ENCODE results near the gene TLE3. TPM values are rescaled to one million over a fixed set of nuclear protein-coding genes. Genes with fewer than 3 reads are reported as not detected.

TLE3 gene
- total RNA-seq, 1 experiment from 2014 or later = 98.2 TPM

DNA sequence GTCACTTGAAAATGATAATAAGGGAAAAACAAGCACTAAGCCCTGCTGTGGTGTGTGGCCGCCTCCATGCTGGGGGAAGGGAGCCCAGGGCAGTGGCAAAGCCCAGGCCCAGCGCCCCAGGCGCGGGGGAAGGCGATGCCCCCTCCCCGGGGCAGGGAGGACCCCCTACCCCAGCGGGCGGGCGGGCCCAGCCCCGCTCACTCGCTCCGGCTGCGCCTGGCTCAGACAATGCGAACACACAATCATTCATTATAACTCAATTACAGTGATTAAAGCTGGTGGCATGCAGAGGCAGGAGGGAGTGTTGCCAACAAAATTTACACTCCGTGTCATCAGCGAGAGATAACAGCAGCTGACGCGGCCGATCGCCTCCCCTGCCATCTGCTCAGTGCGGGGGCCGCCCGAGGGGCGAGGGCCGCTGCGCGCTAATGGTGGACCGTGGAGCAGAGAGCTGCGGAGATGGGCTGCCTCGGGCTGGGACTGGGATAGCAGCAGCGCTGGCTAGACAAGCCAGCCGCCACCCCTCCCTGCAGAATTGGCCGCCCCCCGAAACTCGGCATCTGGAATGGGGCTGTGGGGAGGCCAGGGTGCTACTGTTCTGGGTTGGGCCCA, 64.1 kb downstream of the TLE3 start:
- Mint-ChIP-seq H3K27me3 (ENCODE audit: low read depth) (peaks cover 1% of the 10 kb centered on the region; the same call in 1 of the 2 replicates), H3K36me3 (ENCODE audit: insufficient read depth in 1 of 3, low read depth in 3 of 3) (no peaks in the 10 kb centered on the region), H3K4me1 (peaks cover 12 to 17% of the 10 kb centered on the region in 2 experiments), H3K4me3 (no peak overlapping the region), H3K9me3 (no peaks in the 10 kb centered on the region), H3K27ac (no peak overlapping the region)
- TF ChIP-seq, protein P1, sequence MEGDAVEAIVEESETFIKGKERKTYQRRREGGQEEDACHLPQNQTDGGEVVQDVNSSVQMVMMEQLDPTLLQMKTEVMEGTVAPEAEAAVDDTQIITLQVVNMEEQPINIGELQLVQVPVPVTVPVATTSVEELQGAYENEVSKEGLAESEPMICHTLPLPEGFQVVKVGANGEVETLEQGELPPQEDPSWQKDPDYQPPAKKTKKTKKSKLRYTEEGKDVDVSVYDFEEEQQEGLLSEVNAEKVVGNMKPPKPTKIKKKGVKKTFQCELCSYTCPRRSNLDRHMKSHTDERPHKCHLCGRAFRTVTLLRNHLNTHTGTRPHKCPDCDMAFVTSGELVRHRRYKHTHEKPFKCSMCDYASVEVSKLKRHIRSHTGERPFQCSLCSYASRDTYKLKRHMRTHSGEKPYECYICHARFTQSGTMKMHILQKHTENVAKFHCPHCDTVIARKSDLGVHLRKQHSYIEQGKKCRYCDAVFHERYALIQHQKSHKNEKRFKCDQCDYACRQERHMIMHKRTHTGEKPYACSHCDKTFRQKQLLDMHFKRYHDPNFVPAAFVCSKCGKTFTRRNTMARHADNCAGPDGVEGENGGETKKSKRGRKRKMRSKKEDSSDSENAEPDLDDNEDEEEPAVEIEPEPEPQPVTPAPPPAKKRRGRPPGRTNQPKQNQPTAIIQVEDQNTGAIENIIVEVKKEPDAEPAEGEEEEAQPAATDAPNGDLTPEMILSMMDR (conservative IDR thresholded peaks at IDR 0.05) = no peak
- Histone ChIP-seq H3K27ac (ENCODE audit: insufficient read length, low read depth, low read length) (no peak overlapping the region), H2BK20ac (ENCODE audit: low read depth, low read length, poor library complexity, severe bottlenecking) (no peak overlapping the region), H3K4ac (ENCODE audit: low read depth, low read length) (no peak overlapping the region), H2BK12ac (ENCODE audit: insufficient read length, low read depth, low read length) (no peak overlapping the region), H3K23me2 (ENCODE audit: insufficient read length, low read depth, low read length, poor library complexity, severe bottlenecking) (no peaks in the 10 kb centered on the region), H3T11ph (ENCODE audit: low read length) (no peak overlapping the region), H2BK120ac (ENCODE audit: low read depth, low read length, poor library complexity, severe bottlenecking) (no peak overlapping the region), H2BK5ac (ENCODE audit: insufficient read length, low read length) (no peak overlapping the region), H3K23ac (ENCODE audit: insufficient read length, low read depth, low read length) (no peak overlapping the region), H3K9me3 (ENCODE audit: control insufficient read depth, low read depth, low read length) (no peaks in the 10 kb centered on the region), H2BK15ac (ENCODE audit: low read depth, low read length) (no peak overlapping the region), H3K79me2 (ENCODE audit: insufficient read depth, low read length) (no peaks in the 10 kb centered on the region), H3K4me2 (ENCODE audit: insufficient read depth, insufficient read length, low read length) (no peak overlapping the region), H3K14ac (ENCODE audit: insufficient read depth, low read length) (no peak overlapping the region), H2AFZ (ENCODE audit: low read length) (no peak overlapping the region), H4K91ac (ENCODE audit: insufficient read length, low read depth, low read length) (no peak overlapping the region), H3K79me1 (ENCODE audit: insufficient read depth, low read depth, low read length, poor library complexity, severe bottlenecking) (no peaks in the 10 kb centered on the region), H3K56ac (ENCODE audit: insufficient read length, low read depth, low read length) (no peak overlapping the region), H4K8ac (replicated peaks; ENCODE audit: insufficient read length, low read depth, low read length) (no peak overlapping the region), H3K9ac (ENCODE audit: extremely low read depth, insufficient read length, low read length) (no peak overlapping the region), H4K20me1 (ENCODE audit: control insufficient read depth, insufficient read depth, insufficient read length) (no peaks in the 10 kb centered on the region), H3K27me3 (ENCODE audit: insufficient read depth, low read length) (no peaks in the 10 kb centered on the region), H4K5ac (ENCODE audit: insufficient read length, low read depth, low read length) (no peak overlapping the region), H3K4me1 (ENCODE audit: insufficient read depth, low read length) (no peaks in the 10 kb centered on the region), H2AK5ac (ENCODE audit: insufficient read length, low read length) (no peak overlapping the region), H3K18ac (ENCODE audit: insufficient read length, low read depth, low read length) (no peak overlapping the region)
- DNase-seq = no peak
- no CpG with 5 or more reads among the region's 35 CpGs for WGBS (ENCODE audit: extremely low coverage, insufficient read length, low lambda C conversion rate)

Measured in H9 (cell line).